Karpas-422 (cell line): ENCODE measurements around the gene GRP. TPM values are rescaled to one million over a fixed set of nuclear protein-coding genes. Genes with fewer than 3 reads are reported as not detected.

Source experiments
- DNase-seq: peaks from one replicate; pipeline ENCODE4 v3.0.0-alpha.2; 2015
- H2AFZ ChIP-seq: fragments of 200-600 bp; sonication (generic); 2 replicates; pipeline ENCODE4 v1.6.1; 2014; ENCODE audit warnings: antibody characterized with exemption, low read length, mixed read lengths
- H3K27ac ChIP-seq: fragments of 200-600 bp; sonication (generic); 2 replicates; pipeline ENCODE4 v1.5.1; 2014; ENCODE audit warnings: mild to moderate bottlenecking, low read length, moderate library complexity
- H3K27me3 ChIP-seq: fragments of 200-600 bp; sonication (generic); 2 replicates; pipeline ENCODE4 v1.6.1; 2014; ENCODE audit warnings: low read length, mixed read lengths
- H3K36me3 ChIP-seq: fragments of 200-600 bp; sonication (generic); 2 replicates; pipeline ENCODE4 v1.6.1; 2014; ENCODE audit warnings: low read length, mixed read lengths; ENCODE audit not compliant: insufficient read depth
- H3K4me1 ChIP-seq: fragments of 200-600 bp; sonication (generic); 2 replicates; pipeline ENCODE4 v1.6.1; 2014; ENCODE audit warnings: mild to moderate bottlenecking, low read length, mixed read lengths
- H3K4me2 ChIP-seq: fragments of 200-600 bp; sonication (generic); 2 replicates; pipeline ENCODE4 v1.6.1; 2014; ENCODE audit warnings: low read length, low read depth, mild to moderate bottlenecking; ENCODE audit not compliant: poor library complexity, severe bottlenecking
- H3K4me3 ChIP-seq: fragments of 200-600 bp; sonication (generic); 2 replicates; pipeline ENCODE4 v1.5.1; 2014; ENCODE audit warnings: mild to moderate bottlenecking, antibody characterized with exemption, low read length, mixed read lengths
- H3K79me2 ChIP-seq: fragments of 200-600 bp; sonication (generic); 2 replicates; pipeline ENCODE4 v1.6.1; 2014; ENCODE audit warnings: mild to moderate bottlenecking, low read length, mixed read lengths
- H3K9ac ChIP-seq: fragments of 200-600 bp; sonication (generic); 2 replicates; pipeline ENCODE4 v1.6.0; 2014; ENCODE audit warnings: low read length
- H3K9me2 ChIP-seq: fragments of 200-600 bp; sonication (generic), shearing (Covaris generic); replicated peaks from 2 replicates; pipeline ENCODE4 v1.6.0; 2014; ENCODE audit warnings: mild to moderate bottlenecking, low read length, moderate library complexity; ENCODE audit not compliant: insufficient read depth
- H3K9me3 ChIP-seq: fragments of 300-700, 200-600 bp; sonication (generic); 2 replicates; pipeline ENCODE4 v1.6.1; 2014; ENCODE audit warnings: low read length, mixed read lengths
- H4K20me1 ChIP-seq: fragments of 200-600 bp; sonication (generic); 2 replicates; pipeline ENCODE4 v1.6.1; 2014; ENCODE audit warnings: mild to moderate bottlenecking, antibody characterized with exemption, low read length, low read depth; ENCODE audit not compliant: insufficient read depth
- total RNA-seq: library from RNA; depleted of rRNA; stranded (reverse); fragments of >200 nt; shearing (Covaris generic); gene quantifications from 2 replicates; pipeline ENCODE4 v1.2.3, GENCODE V29; 2014; ENCODE audit warnings: low replicate concordance

GRP gene
- total RNA-seq, 1 experiment from 2014 or later, result not detected

- Histone ChIP-seq H3K36me3 (no peaks in the 10 kb centered on the region), H4K20me1 (no peaks in the 10 kb centered on the region), H3K4me1 (no peaks in the 10 kb centered on the region), H3K4me3 (no peak overlapping the region), H2AFZ (no peak overlapping the region), H3K4me2 (no peak overlapping the region), H3K9me3 (no peaks in the 10 kb centered on the region), H3K9ac (no peak overlapping the region), H3K27me3 (no peaks in the 10 kb centered on the region), H3K79me2 (no peaks in the 10 kb centered on the region), H3K27ac (no peak overlapping the region), H3K9me2 (no peaks in the 10 kb centered on the region)
- DNase-seq, result no peak
Measured at GRCh38 chr18:59231877-59232276, 11.9 kb downstream of the GRP start.

- Histone ChIP-seq H4K20me1 (no peaks in the 10 kb centered on the region), H3K36me3 (no peaks in the 10 kb centered on the region), H3K79me2 (no peaks in the 10 kb centered on the region)
Measured at GRCh38 chr18:59232309-59233016, 12.5 kb downstream of the GRP start.

GRCh38 chr18:59233017-59233410 lies 13.1 kb downstream of the GRP start:
- H3K4me3 ChIP-seq, result no peak overlapping the region
- no peaks in the 10 kb centered on the region for H3K27me3 ChIP-seq
- no peak overlapping the region for H3K4me2 ChIP-seq
- H3K9me3 ChIP-seq, result no peaks in the 10 kb centered on the region
- H3K9ac ChIP-seq, result no peak overlapping the region
- H3K36me3 ChIP-seq, result no peaks in the 10 kb centered on the region
- H3K27ac ChIP-seq, result no peak overlapping the region
- no peak overlapping the region for H2AFZ ChIP-seq
- H4K20me1 ChIP-seq, result no peaks in the 10 kb centered on the region
- H3K4me1 ChIP-seq, result no peaks in the 10 kb centered on the region
- DNase-seq, result no peak
- H3K9me2 ChIP-seq, result no peaks in the 10 kb centered on the region
- no peaks in the 10 kb centered on the region for H3K79me2 ChIP-seq

More at GRCh38 chr18:59232309-59233016, 12.5 kb downstream of the GRP start:
- no peak for DNase-seq
- H3K9me2 ChIP-seq, result no peaks in the 10 kb centered on the region
- H3K4me1 ChIP-seq, result no peaks in the 10 kb centered on the region
- no peaks in the 10 kb centered on the region for H3K9me3 ChIP-seq
- no peak overlapping the region for H3K9ac ChIP-seq
- no peak overlapping the region for H2AFZ ChIP-seq
- no peak overlapping the region for H3K4me2 ChIP-seq
- no peak overlapping the region for H3K27ac ChIP-seq
- no peak overlapping the region for H3K4me3 ChIP-seq
- H3K27me3 ChIP-seq, result no peaks in the 10 kb centered on the region

GRCh38 chr18:59238385-59238784 lies 18.4 kb downstream of the GRP start:
- no peaks in the 10 kb centered on the region for H3K79me2 ChIP-seq
- no peaks in the 10 kb centered on the region for H3K36me3 ChIP-seq
- no peaks in the 10 kb centered on the region for H4K20me1 ChIP-seq
- H3K9me3 ChIP-seq, result no peaks in the 10 kb centered on the region
- H3K27me3 ChIP-seq, result no peaks in the 10 kb centered on the region
- no peaks in the 10 kb centered on the region for H3K4me1 ChIP-seq
- H3K4me2 ChIP-seq, result no peak overlapping the region
- no peak overlapping the region for H2AFZ ChIP-seq
- no peak overlapping the region for H3K27ac ChIP-seq
- DNase-seq, result no peak
- H3K9me2 ChIP-seq, result no peaks in the 10 kb centered on the region
- no peak overlapping the region for H3K4me3 ChIP-seq
- no peak overlapping the region for H3K9ac ChIP-seq

- Histone ChIP-seq H3K27me3 (no peaks in the 10 kb centered on the region), H2AFZ (no peak overlapping the region), H3K4me1 (no peaks in the 10 kb centered on the region), H3K9me3 (no peaks in the 10 kb centered on the region), H3K9ac (no peak overlapping the region), H3K4me2 (no peak overlapping the region), H3K4me3 (no peak overlapping the region), H3K79me2 (no peaks in the 10 kb centered on the region), H4K20me1 (no peaks in the 10 kb centered on the region), H3K27ac (no peak overlapping the region), H3K9me2 (no peaks in the 10 kb centered on the region), H3K36me3 (no peaks in the 10 kb centered on the region)
- no peak for DNase-seq
Measured at GRCh38 chr18:59239642-59240041, 19.7 kb downstream of the GRP start.

- Histone ChIP-seq H3K9ac (no peak overlapping the region), H3K27ac (no peak overlapping the region), H3K4me2 (no peak overlapping the region), H3K27me3 (no peaks in the 10 kb centered on the region), H2AFZ (no peak overlapping the region), H3K9me2 (no peaks in the 10 kb centered on the region), H3K4me3 (no peak overlapping the region), H3K36me3 (no peaks in the 10 kb centered on the region), H3K79me2 (no peaks in the 10 kb centered on the region), H3K4me1 (no peaks in the 10 kb centered on the region), H4K20me1 (no peaks in the 10 kb centered on the region), H3K9me3 (no peaks in the 10 kb centered on the region)
- no peak for DNase-seq
Measured at GRCh38 chr18:59242906-59243305, 22.9 kb downstream of the GRP start.

GRCh38 chr18:59246796-59247195 lies 26.8 kb downstream of the GRP start:
- H3K4me1 ChIP-seq, result no peaks in the 10 kb centered on the region
- no peaks in the 10 kb centered on the region for H3K9me3 ChIP-seq
- H3K27ac ChIP-seq, result no peak overlapping the region
- no peaks in the 10 kb centered on the region for H3K27me3 ChIP-seq
- no peaks in the 10 kb centered on the region for H4K20me1 ChIP-seq
- H3K4me2 ChIP-seq, result no peak overlapping the region
- H3K4me3 ChIP-seq, result no peak overlapping the region
- H3K9me2 ChIP-seq, result no peaks in the 10 kb centered on the region
- no peaks in the 10 kb centered on the region for H3K79me2 ChIP-seq
- H2AFZ ChIP-seq, result no peak overlapping the region
- H3K9ac ChIP-seq, result no peak overlapping the region
- no peak for DNase-seq
- H3K36me3 ChIP-seq, result no peaks in the 10 kb centered on the region

GRCh38 chr18:59249199-59249774 lies 29.3 kb downstream of the GRP start:
- Histone ChIP-seq H3K9ac (no peak overlapping the region), H3K9me2 (no peaks in the 10 kb centered on the region), H4K20me1 (no peaks in the 10 kb centered on the region), H2AFZ (no peak overlapping the region), H3K27me3 (no peaks in the 10 kb centered on the region), H3K4me2 (no peak overlapping the region), H3K27ac (no peak overlapping the region), H3K9me3 (no peaks in the 10 kb centered on the region), H3K4me1 (no peaks in the 10 kb centered on the region), H3K4me3 (no peak overlapping the region), H3K36me3 (no peaks in the 10 kb centered on the region), H3K79me2 (no peaks in the 10 kb centered on the region)
- DNase-seq, result peak; percentile 83
